ENCODE measurements around the gene CDKL2. TPM values are rescaled to one million over a fixed set of nuclear protein-coding genes. Genes with fewer than 3 reads are reported as not detected.
A peak's percentile ranks its signal among the peaks of the same experiment; 100 is the strongest.

Gene CDKL2
- total and polyA plus RNA-seq, 2 of the 8 experiments (the other 6 are each of a cell fraction or from before 2014, with no cell fraction given) = 1.4 to 2.1 TPM

- TF ChIP-seq EP300 (IDR thresholded peaks at IDR 0.05; ENCODE audit: borderline replicate concordance in 1 of 2, low read depth in 2 of 2, low read length in 2 of 2) (no peak), ATF3 (IDR thresholded peaks at IDR 0.05; ENCODE audit: insufficient read depth, low read depth, low read length) (no peak), CHD1 (IDR thresholded peaks at IDR 0.05; ENCODE audit: low read depth, low read length) (no peak; the same call in 1 of the 2 replicates), POLR2AphosphoS5 (IDR thresholded peaks at IDR 0.05; ENCODE audit: low read depth, low read length) (peak; percentile 84; the same call in 1 of the 2 replicates), RAD21 (IDR thresholded peaks at IDR 0.05 in 1 of 2, conservative IDR thresholded peaks at IDR 0.05 in 1 of 2; ENCODE audit: low read depth in 2 of 2, low read length in 2 of 2) (no peak), TAF1 (IDR thresholded peaks at IDR 0.05; ENCODE audit: low read depth, low read length) (peak; percentile 90), CBX5 (IDR thresholded peaks at IDR 0.05; ENCODE audit: low read depth, low read length) (no peak), CEBPB (IDR thresholded peaks at IDR 0.05; ENCODE audit: low read depth, low read length) (no peak), ASH2L (IDR thresholded peaks at IDR 0.05; ENCODE audit: low read length) (peak; percentile 61), MAFK (IDR thresholded peaks at IDR 0.05; ENCODE audit: low read depth, low read length) (no peak), POLR2A (IDR thresholded peaks at IDR 0.05; ENCODE audit: control extremely low read depth in 1 of 2, low read depth in 2 of 2, low read length in 2 of 2) (peak; percentile 75 to 95), SAP30 (IDR thresholded peaks at IDR 0.05; ENCODE audit: insufficient read depth, insufficient replicate concordance, low read length) (no peak), HDAC6 (IDR thresholded peaks at IDR 0.05; ENCODE audit: low read depth, low read length) (no peak), BACH1 (IDR thresholded peaks at IDR 0.05; ENCODE audit: low read length) (no peak), SIRT6 (IDR thresholded peaks at IDR 0.05; ENCODE audit: low read length) (no peak), TEAD4 (IDR thresholded peaks at IDR 0.05; ENCODE audit: low read depth, low read length) (no peak), SP4 (IDR thresholded peaks at IDR 0.05; ENCODE audit: low read length) (no peak; the same call in 1 of the 2 replicates), SUZ12 (IDR thresholded peaks at IDR 0.05; ENCODE audit: low read length) (no peak), BRCA1 (IDR thresholded peaks at IDR 0.05; ENCODE audit: low read depth, low read length) (no peak), MAX (IDR thresholded peaks at IDR 0.05) (peak; percentile 87)
These were observed 43.0 kb upstream of the CDKL2 start, which contains the start of gene G3BP2 (continued) for GRCh38 chr4:75673027-75673958.

All from H1 (cell line).